ENCODE data around the gene PPM1N.

Gene PPM1N

GRCh38 chr19:45498411-45499195 lies at the start of gene PPM1N:
PPM1N (plus strand) TSS chr19:45498443; CDS start chr19:45498473, 30 bp downstream.
- peak; percentile 68 for DNase-seq

- no peak for DNase-seq
Measured at GRCh38 chr19:45448887-45449299, 49.4 kb upstream of the PPM1N start.

- DNase-seq: peak; percentile 74
Measured at GRCh38 chr19:45450012-45450333, 48.3 kb upstream of the PPM1N start.

DNA sequence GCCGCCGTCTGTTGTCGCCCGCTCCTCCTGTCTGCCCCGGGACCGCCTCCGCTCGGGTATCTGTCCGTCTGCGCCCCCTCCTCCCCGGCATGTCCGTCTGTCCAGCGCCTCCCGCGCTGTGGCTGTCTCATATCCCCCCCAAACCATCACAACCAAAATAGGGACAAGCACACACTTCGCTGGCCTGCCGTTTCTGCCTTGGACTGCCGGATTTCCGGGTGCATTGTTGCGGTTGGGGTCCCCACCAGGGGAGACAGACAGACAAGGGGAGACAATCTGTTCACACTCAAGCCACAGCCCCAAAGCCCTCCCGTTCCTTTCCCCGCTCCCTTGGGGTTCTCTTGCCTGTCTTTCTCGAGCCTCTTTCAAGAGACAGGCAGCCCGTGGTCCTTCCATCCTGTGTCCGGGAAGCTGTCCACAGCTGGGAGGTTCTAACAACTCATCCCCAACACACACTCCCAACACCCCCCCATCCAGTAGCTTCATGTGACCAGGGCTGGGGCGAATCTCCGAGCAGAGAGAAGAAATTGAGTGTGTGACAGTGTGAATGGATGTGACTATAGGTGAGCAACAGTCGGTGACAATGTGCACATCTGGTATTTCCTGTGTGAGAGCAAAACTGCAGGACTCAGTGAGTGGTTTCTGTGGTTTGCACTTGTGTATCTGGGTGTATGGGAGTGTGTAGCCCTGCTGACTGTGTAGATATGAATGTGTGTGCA lies 47.0 kb upstream of the PPM1N start:
- DNase-seq: peak; percentile 84

DNA sequence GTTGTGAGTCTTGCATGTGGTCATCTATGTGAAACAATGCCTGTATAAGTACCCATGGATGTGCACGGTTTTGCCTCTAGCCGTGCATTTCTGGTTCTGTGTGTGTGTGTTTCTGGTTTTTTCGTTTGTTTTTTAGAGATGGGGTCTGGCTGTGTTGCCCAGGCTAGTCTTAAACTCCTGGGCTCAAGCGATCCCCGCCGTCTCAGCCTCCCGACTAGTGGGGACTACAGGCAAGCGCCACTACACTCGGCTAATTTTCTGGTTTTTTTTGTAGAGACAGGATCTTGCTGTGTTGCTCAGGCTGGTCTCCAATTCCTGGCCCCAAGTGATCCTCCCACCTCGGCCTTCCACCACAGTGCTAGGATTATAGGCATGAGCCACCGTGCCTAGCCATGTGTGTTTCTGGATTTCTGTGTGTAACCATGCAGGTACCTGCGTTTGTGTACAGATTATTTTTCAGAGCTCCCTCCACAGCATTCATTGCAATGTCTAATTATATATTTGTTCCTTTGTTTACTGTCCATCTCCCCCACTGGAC lies 46.3 kb upstream of the PPM1N start:
- no peak for DNase-seq

- peak; percentile 92 for DNase-seq
Measured at GRCh38 chr19:45455707-45456499, 42.3 kb upstream of the PPM1N start.

- no peak for DNase-seq
Measured at GRCh38 chr19:45456500-45456815, 41.8 kb upstream of the PPM1N start.

GRCh38 chr19:45457776-45458175 lies 40.5 kb upstream of the PPM1N start:
- DNase-seq: no peak

GRCh38 chr19:45460807-45461347 lies 37.4 kb upstream of the PPM1N start:
- no peak for DNase-seq

GRCh38 chr19:45462174-45462573 lies 36.1 kb upstream of the PPM1N start:
- DNase-seq: no peak

- DNase-seq: no peak
Measured at GRCh38 chr19:45463241-45463640, 35.0 kb upstream of the PPM1N start.

GRCh38 chr19:45464274-45464673 lies 34.0 kb upstream of the PPM1N start:
- no peak for DNase-seq

GRCh38 chr19:45464852-45465441 lies 33.3 kb upstream of the PPM1N start:
- DNase-seq: no peak

DNA sequence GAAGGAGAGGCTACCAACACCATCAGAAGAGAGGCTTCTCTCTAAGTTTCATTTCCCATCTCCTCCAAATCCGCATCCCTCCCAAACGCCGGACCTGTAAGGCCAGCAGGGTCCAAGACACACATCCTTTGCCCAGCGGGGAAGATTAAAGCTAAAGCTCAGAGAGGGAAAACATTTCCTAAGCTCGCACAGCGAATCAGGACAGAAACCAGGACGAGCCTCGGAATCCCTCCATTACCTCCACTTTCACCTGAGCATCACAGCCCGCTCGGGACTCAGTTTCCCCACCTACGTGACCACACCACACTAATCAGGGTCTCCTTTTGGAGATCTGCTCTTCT lies 31.2 kb upstream of the PPM1N start:
- DNase-seq: no peak

DNA sequence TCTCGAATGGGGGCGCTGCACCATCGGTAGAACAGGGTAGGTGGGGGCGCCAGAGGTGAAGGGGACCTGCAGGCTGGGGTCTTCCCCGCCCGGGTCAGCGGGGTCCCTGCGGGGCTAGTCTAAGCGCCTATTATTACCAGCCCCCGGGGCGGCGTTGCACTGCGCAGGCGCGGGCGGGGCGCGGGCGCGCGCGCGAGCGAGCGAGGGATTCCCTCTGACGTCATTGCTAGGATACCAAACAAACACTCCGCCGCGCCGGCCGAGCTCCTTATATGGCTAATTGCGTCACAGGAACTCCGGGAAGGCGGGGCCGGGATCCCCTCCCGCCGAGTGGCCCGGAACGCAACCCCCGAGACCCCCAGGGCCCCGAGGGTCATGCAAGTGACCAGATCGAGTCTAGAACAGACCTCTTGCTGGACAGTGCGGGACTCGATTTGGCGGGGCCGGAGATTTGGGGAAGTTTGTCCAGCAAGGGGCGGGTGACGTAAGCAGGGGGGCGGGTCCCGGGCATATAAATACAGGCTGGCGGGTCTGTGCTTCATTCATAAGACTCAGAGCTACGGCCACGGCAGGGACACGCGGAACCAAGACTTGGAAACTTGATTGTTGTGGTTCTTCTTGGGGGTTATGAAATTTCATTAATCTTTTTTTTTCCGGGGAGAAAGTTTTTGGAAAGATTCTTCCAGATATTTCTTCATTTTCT lies 30.6 kb upstream of the PPM1N start, which contains the start of gene FOSB:
Gene FOSB, plus strand, starts transcription at position 541 of the 703 bp plus-strand sequence. CDS start 591 bp downstream, outside the sequence.
- DNase-seq: peak; percentile 96

- DNase-seq: no peak
Measured at GRCh38 chr19:45468159-45468651, 30.0 kb upstream of the PPM1N start.

GRCh38 chr19:45468803-45469131 lies 29.5 kb upstream of the PPM1N start:
- no peak for DNase-seq

DNA sequence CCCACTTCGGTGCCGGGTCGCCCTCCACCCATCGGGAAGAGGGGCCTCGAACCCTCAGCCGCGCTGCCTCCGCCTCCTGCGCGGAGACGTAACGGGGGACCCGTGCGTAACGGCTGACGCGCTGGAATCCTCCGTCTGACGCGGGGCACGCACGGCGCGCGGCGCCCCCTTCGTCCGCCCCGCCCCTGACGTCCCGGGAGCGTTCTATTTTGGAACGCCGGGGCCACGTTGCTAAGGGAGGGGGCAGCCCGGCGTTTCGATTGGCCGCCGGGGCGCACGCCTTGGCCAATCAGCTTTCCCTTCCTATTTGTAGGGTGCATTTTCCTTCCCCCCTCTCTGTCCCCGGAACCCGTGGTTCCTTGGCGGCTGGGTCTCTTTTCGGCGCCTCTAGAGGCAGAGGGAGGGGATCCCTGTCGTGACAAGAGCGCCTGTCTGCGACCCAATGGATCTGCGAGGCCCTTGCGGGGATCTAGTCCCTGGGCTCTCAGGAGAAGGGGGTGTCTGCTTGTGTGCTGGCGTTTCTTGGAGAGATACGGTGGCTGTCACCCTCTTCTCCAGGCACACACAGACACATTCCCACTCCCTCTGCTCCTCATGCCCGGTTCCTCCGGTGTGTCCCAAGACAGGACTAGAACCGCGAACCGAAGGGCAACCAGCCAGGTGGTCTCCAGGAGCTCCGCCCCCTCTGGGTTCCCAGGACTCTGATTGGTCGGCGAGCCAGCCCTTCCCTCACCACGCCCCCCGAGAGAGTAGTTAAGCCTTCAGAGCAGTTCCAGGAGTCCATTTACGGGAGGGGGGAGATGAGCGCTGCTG lies 28.9 kb upstream of the PPM1N start:
- DNase-seq: peak; percentile 85

DNA sequence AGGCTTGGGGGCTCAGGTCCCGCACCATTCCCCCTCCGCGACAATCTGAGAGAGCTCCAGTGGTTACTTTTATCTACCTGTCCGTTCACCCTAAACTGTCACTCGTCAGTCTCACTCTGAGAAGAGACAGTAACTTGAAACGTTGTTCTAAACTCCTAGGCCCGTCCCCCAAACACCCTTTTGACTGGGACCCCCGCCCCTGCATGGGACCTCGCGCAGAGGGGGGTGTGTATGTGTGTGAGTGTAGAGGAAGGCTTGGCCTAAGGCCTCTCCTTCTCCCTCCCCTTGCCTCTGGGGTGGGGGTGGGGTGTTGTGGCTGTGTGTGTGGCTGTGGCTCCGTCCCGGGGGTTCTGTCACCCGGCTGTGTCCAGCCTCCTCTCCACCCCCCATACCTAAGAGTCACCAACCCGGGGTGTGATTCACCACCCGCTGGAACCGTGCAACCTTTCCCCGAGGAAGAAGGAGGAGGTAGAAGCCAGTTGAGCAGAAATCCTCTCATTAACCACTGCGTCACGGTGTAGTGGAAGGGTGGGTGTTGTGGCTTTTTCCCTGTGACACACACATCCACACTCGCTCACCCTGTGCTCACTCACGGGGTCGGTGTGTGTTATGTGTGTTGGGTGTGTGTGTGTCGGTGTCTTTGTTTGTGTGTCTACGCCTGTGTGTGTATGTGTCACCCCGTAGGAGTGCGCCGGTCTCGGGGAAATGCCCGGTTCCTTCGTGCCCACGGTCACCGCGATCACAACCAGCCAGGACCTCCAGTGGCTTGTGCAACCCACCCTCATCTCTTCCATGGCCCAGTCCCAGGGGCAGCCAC lies 28.1 kb upstream of the PPM1N start:
- DNase-seq: peak; percentile 75

DNA sequence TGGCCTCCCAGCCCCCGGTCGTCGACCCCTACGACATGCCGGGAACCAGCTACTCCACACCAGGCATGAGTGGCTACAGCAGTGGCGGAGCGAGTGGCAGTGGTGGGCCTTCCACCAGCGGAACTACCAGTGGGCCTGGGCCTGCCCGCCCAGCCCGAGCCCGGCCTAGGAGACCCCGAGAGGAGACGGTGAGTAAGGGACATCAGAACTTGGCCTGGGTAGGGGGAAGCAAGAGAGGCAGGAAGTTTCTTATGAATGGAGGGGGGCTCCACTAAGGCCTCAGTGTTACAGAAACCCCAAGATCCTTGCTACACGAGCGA lies 27.5 kb upstream of the PPM1N start:
- no peak for DNase-seq
